Measurements from ENCODE around the gene CFAP77. TPM values are rescaled to one million over a fixed set of nuclear protein-coding genes. Genes with fewer than 3 reads are reported as not detected.
A peak's percentile ranks its signal among the peaks of the same experiment; 100 is the strongest.

CFAP77 gene
- total and polyA plus RNA-seq, 2 of the 13 experiments (the other 11 are each of a cell fraction or from before 2014, with no cell fraction given): not detected

- in situ Hi-C loops (cut with HindIII; ENCODE audit: extremely low pct_ligation_motif_present, low pct_unique_long_range_greater_than_20kb) (no loop called here), intact Hi-C loops (cut with micrococcal nuclease; ENCODE audit: unreplicated experiment) (loop anchor here (5.0 kb wide), 1 partner anchor 169 kb away; no protein-coding TSS in a partner anchor)
- ChIA-PET CTCF (ENCODE audit: low intra/inter-chr PET ratio, low total read pairs) (no interaction called here), POLR2A (no interaction called here)
- no TSS peak for BruUV-seq (replicated peaks)
- Histone ChIP-seq H3K36me3 (replicated peaks in 1 of 2; ENCODE audit: control insufficient read depth in 1 of 2, insufficient read depth in 2 of 2, low read length in 2 of 2) (peaks cover 4 to 13% of the 10 kb centered on the region in 2 experiments; a peak in 4 of 5 replicates), H3K27me3 (ENCODE audit: control insufficient read depth in 1 of 2, insufficient read depth in 2 of 2, low read length in 2 of 2) (peaks cover 0 to 23% of the 10 kb centered on the region in 2 experiments; a peak in 3 of 5 replicates), H4K20me1 (ENCODE audit: insufficient read depth, low read length) (peaks cover 3% of the 10 kb centered on the region; the same call in 1 of the 2 replicates), H3K79me2 (ENCODE audit: insufficient read depth, low read length) (peaks cover 11% of the 10 kb centered on the region), H3K9ac (ENCODE audit: insufficient read depth, low read depth, low read length) (peak within 1 kb of the TSS; percentile 71), H2AFZ (ENCODE audit: low read length) (no peak within 1 kb of the TSS), H3K27ac (ENCODE audit: extremely low read length, insufficient read depth, low read length) (no peak within 1 kb of the TSS), H3K4me2 (ENCODE audit: low read depth, low read length) (peak within 1 kb of the TSS; percentile 91), H3K9me3 (ENCODE audit: low read length) (no peaks in the 10 kb centered on the region), H3K4me1 (ENCODE audit: insufficient read depth, low read length) (peaks cover 40% of the 10 kb centered on the region), H3K4me3 (replicated peaks in 1 of 3; ENCODE audit: insufficient read depth in 1 of 3, low read depth in 2 of 3, low read length in 3 of 3) (peak within 1 kb of the TSS; percentile 68 to 95 (median 78))
- DNase-seq (ENCODE audit: low spot score): peak; percentile 88
- FAIRE-seq: peak; percentile 78
- WGBS (ENCODE audit: low lambda C conversion rate): under 1% methylated on average over 31 of the region's 33 CpGs
- peak; percentile 86 for ATAC-seq
- TF ChIP-seq HCFC1 (IDR thresholded peaks at IDR 0.05; ENCODE audit: low read depth, low read length) (peak; percentile 57), MXD4 (CRISPR knock-in tag; IDR thresholded peaks at IDR 0.05) (peak; percentile 73; the same call in 1 of the 2 replicates), TFDP1 (CRISPR knock-in tag; IDR thresholded peaks at IDR 0.05; ENCODE audit: borderline replicate concordance) (peak; percentile 77; the same call in 1 of the 2 replicates), ATRX (CRISPR knock-in tag; IDR thresholded peaks at IDR 0.05; ENCODE audit: borderline replicate concordance) (no peak), CC2D1A (CRISPR knock-in tag; IDR thresholded peaks at IDR 0.05) (no peak), ZNF746 (CRISPR knock-in tag; IDR thresholded peaks at IDR 0.05) (no peak), KLF16 (CRISPR knock-in tag; IDR thresholded peaks at IDR 0.05) (0 out of 4 replicates have a peak, but pooled peaks of 1 of the 2 experiments have one; percentile 28), TOPORS (CRISPR knock-in tag; IDR thresholded peaks at IDR 0.05) (no peak), YY1 (IDR thresholded peaks at IDR 0.05; ENCODE audit: insufficient read depth, insufficient replicate concordance, low read depth, low read length) (peak; percentile 60), ZNF7 (CRISPR knock-in tag; IDR thresholded peaks at IDR 0.05) (no peak), NCOA2 (CRISPR knock-in tag; IDR thresholded peaks at IDR 0.05) (no peak), POLR2G (IDR thresholded peaks at IDR 0.05; ENCODE audit: low read depth, low read length) (peak; percentile 80), NFIB (CRISPR knock-in tag; IDR thresholded peaks at IDR 0.05; ENCODE audit: borderline replicate concordance) (no peak), HNRNPL (IDR thresholded peaks at IDR 0.05; ENCODE audit: low read depth, low read length) (no peak), GATAD2A (CRISPR knock-in tag; IDR thresholded peaks at IDR 0.05) (no peak), ZNF446 (CRISPR knock-in tag; IDR thresholded peaks at IDR 0.05) (no peak), RARA (CRISPR knock-in tag; IDR thresholded peaks at IDR 0.05) (no peak; the same call in 1 of the 2 replicates), NR2F1 (CRISPR knock-in tag; IDR thresholded peaks at IDR 0.05) (no peak), ZNF770 (CRISPR knock-in tag; IDR thresholded peaks at IDR 0.05) (no peak), GLMP (CRISPR knock-in tag; IDR thresholded peaks at IDR 0.05; ENCODE audit: borderline replicate concordance) (no peak), FOXK2 (IDR thresholded peaks at IDR 0.05) (no peak)
These were observed 3.4 kb upstream of the CFAP77 start, which contains the start of gene TTF1 for GRCh38 chr9:132406554-132407122. Gene TTF1, minus strand, starts transcription at chr9:132406840. Its CDS starts 4,019 bp downstream, at chr9:132402821.
